NB4 (cell line): ENCODE results near the gene RGS9.

Experiments
- DNase-seq: peaks from one replicate; pipeline ENCODE4 v3.0.0; 2010; ENCODE audit warnings: low read depth
- H3K4me3 ChIP-seq: one replicate; pipeline ENCODE4 v1.5.1; 2011; ENCODE audit warnings: mild to moderate bottlenecking, low read depth, low read length, moderate library complexity
- MAX ChIP-seq: IDR thresholded peaks from 2 replicates; pipeline ENCODE4 v1.6.1; 2011; ENCODE audit warnings: low read depth, low read length
- MYC ChIP-seq: IDR thresholded peaks from 2 replicates; pipeline ENCODE4 v1.6.1; 2011; ENCODE audit warnings: low read depth, low read length
- POLR2A ChIP-seq: IDR thresholded peaks from 2 replicates; pipeline ENCODE4 v1.6.1; 2011; ENCODE audit warnings: mild to moderate bottlenecking; ENCODE audit not compliant: insufficient read length; ENCODE audit errors: extremely low read depth
- TF ChIP-seq, protein P1 (sequence below): IDR thresholded peaks from one replicate; pipeline ENCODE4 v1.5.1; 2012; ENCODE audit warnings: low read depth, low read length

Gene RGS9

DNA sequence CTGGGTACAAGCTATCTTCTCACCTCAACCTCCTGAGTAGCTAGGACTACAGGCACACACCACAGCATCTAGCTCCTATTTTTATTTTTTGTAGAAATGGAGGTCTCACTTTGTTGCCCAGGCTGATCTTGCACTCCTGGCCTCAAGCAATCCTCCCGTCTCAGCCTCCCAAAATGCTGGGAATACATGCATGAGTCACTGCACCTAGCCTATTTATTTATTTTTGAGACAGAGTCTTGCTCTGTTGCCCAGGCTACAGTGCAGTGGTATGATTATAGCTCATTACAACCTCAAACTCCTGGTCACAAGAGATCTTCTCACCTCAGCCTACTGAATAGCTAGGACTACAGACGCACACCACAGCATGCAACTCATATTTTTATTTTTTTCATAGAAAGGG lies 40.1 kb upstream of the RGS9 start:
- no peak overlapping the region for H3K4me3 ChIP-seq
- DNase-seq = no peak
- TF ChIP-seq MYC (no peak), POLR2A (no peak), MAX (no peak)
- TF ChIP-seq, protein P1, sequence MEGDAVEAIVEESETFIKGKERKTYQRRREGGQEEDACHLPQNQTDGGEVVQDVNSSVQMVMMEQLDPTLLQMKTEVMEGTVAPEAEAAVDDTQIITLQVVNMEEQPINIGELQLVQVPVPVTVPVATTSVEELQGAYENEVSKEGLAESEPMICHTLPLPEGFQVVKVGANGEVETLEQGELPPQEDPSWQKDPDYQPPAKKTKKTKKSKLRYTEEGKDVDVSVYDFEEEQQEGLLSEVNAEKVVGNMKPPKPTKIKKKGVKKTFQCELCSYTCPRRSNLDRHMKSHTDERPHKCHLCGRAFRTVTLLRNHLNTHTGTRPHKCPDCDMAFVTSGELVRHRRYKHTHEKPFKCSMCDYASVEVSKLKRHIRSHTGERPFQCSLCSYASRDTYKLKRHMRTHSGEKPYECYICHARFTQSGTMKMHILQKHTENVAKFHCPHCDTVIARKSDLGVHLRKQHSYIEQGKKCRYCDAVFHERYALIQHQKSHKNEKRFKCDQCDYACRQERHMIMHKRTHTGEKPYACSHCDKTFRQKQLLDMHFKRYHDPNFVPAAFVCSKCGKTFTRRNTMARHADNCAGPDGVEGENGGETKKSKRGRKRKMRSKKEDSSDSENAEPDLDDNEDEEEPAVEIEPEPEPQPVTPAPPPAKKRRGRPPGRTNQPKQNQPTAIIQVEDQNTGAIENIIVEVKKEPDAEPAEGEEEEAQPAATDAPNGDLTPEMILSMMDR = no peak

DNA sequence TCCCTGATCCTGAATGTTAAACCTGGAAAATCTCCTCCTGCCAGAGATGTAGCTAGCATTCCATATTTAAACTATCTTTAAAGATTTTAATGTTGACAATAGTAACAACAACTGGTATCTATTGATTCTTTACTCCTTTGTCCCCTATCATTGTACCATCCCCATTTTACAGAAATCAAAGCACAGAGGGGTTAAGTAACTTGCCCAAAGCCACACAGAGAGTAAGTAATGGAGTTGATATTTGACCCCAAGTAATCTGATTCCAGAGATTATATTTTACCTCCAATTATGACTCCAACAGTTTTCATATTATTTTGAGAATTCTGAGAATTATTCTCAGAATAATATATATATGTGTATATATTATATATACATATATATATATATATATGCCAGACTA lies 37.7 kb upstream of the RGS9 start:
- TF ChIP-seq MAX (no peak), POLR2A (no peak), MYC (no peak)
- TF ChIP-seq, protein P1 = no peak
- DNase-seq = no peak
- no peak overlapping the region for H3K4me3 ChIP-seq

DNA sequence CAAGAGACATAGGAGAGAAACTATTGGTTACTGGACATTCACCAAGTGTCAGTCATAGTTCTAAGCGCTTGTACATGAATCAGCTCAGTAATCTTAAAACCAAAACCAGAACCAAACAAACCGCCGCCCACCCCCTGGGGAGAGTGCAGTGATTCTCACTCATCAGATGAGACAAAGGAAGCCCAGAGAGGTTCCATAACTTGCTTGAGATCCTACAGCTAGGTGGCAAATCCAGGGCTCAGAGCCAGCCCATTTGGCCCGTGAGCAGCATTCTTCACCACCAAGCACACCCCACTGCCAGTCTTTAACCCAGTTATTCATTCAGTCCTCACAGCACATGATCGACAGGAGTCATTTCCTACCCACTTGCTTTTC lies 37.2 kb upstream of the RGS9 start:
- peak overlapping the region; percentile 21 for H3K4me3 ChIP-seq
- TF ChIP-seq MYC = 0 out of 2 replicates have a peak, but pooled peaks have one; percentile 19
- TF ChIP-seq, protein P1 = no peak
- no peak for TF ChIP-seq MAX
- TF ChIP-seq POLR2A = no peak
- no peak for DNase-seq

GRCh38 chr17:65100316-65101140 lies 36.6 kb upstream of the RGS9 start:
- DNase-seq = peak; percentile 75

GRCh38 chr17:65101371-65101770 lies 35.8 kb upstream of the RGS9 start:
- no peak overlapping the region for H3K4me3 ChIP-seq
- no peak for TF ChIP-seq MAX
- DNase-seq = no peak

More at GRCh38 chr17:65100316-65101140, 36.6 kb upstream of the RGS9 start:
- H3K4me3 ChIP-seq = peak overlapping the region; percentile 21
- TF ChIP-seq, protein P1 = peak; percentile 75
- no peak for TF ChIP-seq MAX

GRCh38 chr17:65102235-65102634 lies 34.9 kb upstream of the RGS9 start:
- TF ChIP-seq POLR2A (no peak), MAX (no peak), MYC (no peak)
- TF ChIP-seq, protein P1 = no peak
- no peak overlapping the region for H3K4me3 ChIP-seq
- no peak for DNase-seq
